Measurements from ENCODE around the gene ZNF19. TPM values are rescaled to one million over a fixed set of nuclear protein-coding genes. Genes with fewer than 3 reads are reported as not detected.

Gene ZNF19
- total RNA-seq, 2 experiments from 2014 or later, result 1.2 to 1.6 TPM

DNA sequence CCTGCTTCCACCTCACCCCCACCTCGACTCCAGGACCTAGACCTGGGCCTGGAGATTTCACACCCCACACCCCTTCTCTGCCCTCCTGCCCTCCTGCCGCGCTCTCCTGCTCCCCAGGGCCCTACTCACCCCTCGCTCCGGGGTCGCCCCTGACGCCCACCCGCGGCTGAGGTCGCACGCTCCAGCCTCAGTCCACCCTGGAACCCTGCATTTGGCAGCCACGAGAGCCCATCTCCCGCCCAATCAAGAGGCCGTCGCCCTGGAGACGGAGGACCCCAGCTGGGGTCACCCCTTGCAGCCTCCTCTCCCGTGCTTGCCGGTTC, 63.4 kb downstream of the ZNF19 start:
- CTCF ChIA-PET, result no interaction called here
- peaks cover 3% of the 10 kb centered on the region for H3K4me1 Mint-ChIP-seq (ENCODE audit: low read depth)
- H3K36me3 Mint-ChIP-seq (ENCODE audit: low read depth), result no peaks in the 10 kb centered on the region
- H3K4me3 Mint-ChIP-seq, result no peak overlapping the region
- no peaks in the 10 kb centered on the region for H3K9me3 Mint-ChIP-seq
- no peak for DNase-seq
- H3K27me3 Mint-ChIP-seq (ENCODE audit: low read depth), result peaks cover 40% of the 10 kb centered on the region
- intact Hi-C loops (cut with micrococcal nuclease), result no loop called here
- H3K27ac Mint-ChIP-seq, result no peak overlapping the region

GRCh38 chr16:71424626-71425025, 64.5 kb downstream of the ZNF19 start:
- Mint-ChIP-seq H3K9me3 (no peaks in the 10 kb centered on the region), H3K27ac (no peak overlapping the region)
- intact Hi-C loops (cut with micrococcal nuclease), result no loop called here

GRCh38 chr16:71423865-71424264, 65.3 kb downstream of the ZNF19 start:
- Mint-ChIP-seq H3K36me3 (ENCODE audit: low read depth) (no peaks in the 10 kb centered on the region), H3K27ac (no peak overlapping the region)

More at GRCh38 chr16:71424626-71425025, 64.5 kb downstream of the ZNF19 start:
- H3K36me3 Mint-ChIP-seq (ENCODE audit: low read depth), result no peaks in the 10 kb centered on the region
- peaks cover 38% of the 10 kb centered on the region for H3K27me3 Mint-ChIP-seq (ENCODE audit: low read depth)
- CTCF ChIA-PET, result no interaction called here
- no peak overlapping the region for H3K4me3 Mint-ChIP-seq
- H3K4me1 Mint-ChIP-seq (ENCODE audit: low read depth), result peaks cover 3% of the 10 kb centered on the region
- DNase-seq, result no peak

More at GRCh38 chr16:71423865-71424264, 65.3 kb downstream of the ZNF19 start:
- CTCF ChIA-PET, result interaction anchor here (0.7 to 1.1 kb wide), 2 partner anchors 27 to 185 kb away, joined by 3 read pairs; no protein-coding TSS in a partner anchor
- Mint-ChIP-seq H3K27me3 (ENCODE audit: low read depth) (peaks cover 36% of the 10 kb centered on the region), H3K9me3 (no peaks in the 10 kb centered on the region), H3K4me1 (ENCODE audit: low read depth) (peaks cover 3% of the 10 kb centered on the region), H3K4me3 (no peak overlapping the region)
- intact Hi-C loops (cut with micrococcal nuclease), result no loop called here
- DNase-seq, result no peak

Other genes with a start within 250 kb of the ZNF19 start
- gene CMTR2, start 199.9 kb downstream of the ZNF19 start, total RNA-seq, result 10 to 100 TPM; 14.4 to 15.1 TPM
- gene CALB2, start 130.6 kb downstream of the ZNF19 start, total RNA-seq, result not detected
- not detected for gene TLE7, start 47.3 kb downstream of the ZNF19 start, total RNA-seq
- 1 to 10 TPM; 6.9 to 7.1 TPM for gene ZNF23, start 27.1 kb downstream of the ZNF19 start, total RNA-seq
- gene CHST4, start 37.1 kb upstream of the ZNF19 start, total RNA-seq, result not detected
- gene TAT, start 87.8 kb upstream of the ZNF19 start, total RNA-seq, result not detected
- gene MARVELD3, start 136.9 kb upstream of the ZNF19 start, total RNA-seq, result not detected
- 1 to 10 TPM; 6.0 to 6.9 TPM for gene PHLPP2, start 235.4 kb upstream of the ZNF19 start, total RNA-seq